HG02870 (cell line): ENCODE measurements around the gene PRKAA2.
"Not testable (repeated sequence)": the region's sequence is repeated elsewhere in the genome, so short reads cannot be mapped to it uniquely, and the experiment has no call there.

Source experiments
- ATAC-seq: cut with Tn5 transposase; IDR thresholded peaks from one replicate; pipeline ENCODE4 v1.9.1; 2021; ENCODE audit warnings: mild to moderate bottlenecking, moderate library complexity; ENCODE audit not compliant: unreplicated experiment

The PRKAA2 gene

DNA sequence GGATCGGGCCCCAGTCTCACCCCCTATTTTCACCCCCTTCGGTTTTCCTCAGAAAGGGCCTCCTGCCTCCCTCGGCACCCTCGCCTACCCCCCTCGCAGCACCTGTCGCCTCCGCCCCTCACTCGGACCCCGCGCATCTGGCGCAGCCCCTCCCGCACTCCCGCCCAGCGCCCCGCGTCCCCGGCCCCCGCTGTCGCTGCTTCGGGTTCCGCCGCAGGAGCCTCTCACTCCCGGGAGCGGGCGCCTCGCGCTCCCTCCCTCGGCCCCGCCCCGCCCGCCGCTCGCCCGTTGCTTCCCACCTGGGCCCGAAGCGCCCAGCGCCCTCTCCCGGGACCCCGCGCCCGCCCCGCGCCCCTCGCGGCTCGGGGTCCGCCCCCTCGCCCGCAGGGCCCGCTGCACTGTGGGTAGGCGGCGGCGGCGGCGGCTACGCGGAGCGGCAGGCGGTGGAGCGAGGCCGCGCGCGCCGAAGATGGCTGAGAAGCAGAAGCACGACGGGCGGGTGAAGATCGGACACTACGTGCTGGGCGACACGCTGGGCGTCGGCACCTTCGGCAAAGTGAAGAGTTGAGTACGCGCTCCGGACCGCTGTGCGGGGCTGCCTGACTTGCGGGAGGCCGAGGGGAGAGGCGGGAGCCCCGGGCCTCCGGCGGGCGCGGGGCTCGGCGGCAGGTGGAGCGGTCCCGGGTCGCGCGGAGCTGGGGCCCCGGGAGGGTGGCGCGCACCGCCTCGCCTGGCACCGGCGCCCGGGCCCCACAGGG, at the start of gene PRKAA2:
TSS of gene PRKAA2 (plus strand) at position 396 of the 758 bp plus-strand sequence. CDS start at position 470, 74 bp downstream.
- ATAC-seq = no peak

DNA sequence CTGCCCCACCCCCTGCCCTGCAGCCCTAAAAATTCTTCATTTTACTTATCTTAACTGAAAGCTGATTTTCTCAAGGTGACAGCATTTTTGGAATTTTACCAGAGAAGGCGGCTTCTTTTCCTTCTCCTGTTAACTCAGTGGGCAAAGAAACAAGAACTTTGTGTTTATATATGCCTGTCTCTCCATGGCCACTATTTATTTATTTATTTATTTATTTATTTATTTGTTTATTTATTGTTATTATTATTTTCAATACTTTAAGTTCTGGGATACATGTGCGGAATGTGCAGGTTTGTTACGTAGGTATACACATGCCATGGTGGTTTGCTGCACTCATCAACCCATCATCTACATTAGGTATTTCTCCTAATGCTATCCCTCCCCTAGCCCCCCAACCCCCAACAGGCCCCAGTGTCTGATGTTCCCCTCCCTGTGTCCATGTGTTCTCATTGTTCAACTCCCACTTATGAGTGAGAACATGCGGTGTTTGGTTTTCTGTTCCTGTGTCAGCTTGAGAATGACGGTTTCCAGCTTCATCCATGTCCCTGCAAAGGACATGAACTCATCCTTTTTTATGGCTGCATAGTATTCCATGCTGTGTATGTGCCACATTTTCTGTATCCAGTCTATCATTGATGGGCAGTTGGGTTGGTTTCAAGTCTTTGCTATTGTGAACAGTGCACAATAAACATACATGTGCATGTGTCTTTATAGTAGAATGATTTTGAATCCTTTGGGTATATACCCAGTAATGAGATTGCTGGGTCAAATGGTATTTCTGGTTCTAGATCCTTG, 49.5 kb upstream of the PRKAA2 start:
- not testable (repeated sequence) for ATAC-seq

DNA sequence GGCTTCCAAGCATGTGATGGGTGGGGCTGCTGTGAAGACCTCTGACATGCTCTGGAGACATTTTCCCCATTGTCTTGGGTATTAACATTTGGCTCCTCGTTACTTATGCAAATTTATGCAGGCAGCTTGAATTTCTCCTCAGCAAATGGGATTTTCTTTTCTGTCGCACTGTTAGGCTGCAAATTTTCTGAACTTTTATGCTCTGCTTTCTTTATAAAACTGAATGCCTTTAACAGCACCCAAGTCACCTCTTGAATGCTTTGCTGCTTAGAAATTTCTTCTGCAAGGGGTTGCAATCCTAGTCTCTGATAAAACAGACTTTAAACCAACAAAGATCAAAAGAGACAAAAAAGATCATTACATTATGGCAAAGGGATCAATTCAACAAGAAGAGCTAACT, 35.0 kb upstream of the PRKAA2 start:
- not testable (repeated sequence) for ATAC-seq

DNA sequence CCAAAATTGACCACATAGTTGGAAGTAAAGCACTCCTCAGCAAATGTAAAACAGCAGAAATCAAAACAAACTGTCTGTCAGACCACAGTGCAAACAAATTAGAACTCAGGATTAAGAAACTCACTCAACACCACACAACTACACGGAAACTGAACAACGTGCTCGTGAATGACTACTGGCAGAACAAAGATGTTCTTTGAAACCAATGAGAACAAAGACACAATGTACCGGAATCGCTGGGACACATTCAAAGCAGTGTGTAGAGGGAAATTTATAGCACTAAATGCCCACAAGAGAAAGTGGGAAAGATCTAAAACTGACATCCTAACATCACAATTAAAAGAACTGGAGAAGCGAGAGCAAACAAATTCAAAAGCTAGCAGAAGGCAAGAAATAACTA, 34.3 kb upstream of the PRKAA2 start:
- ATAC-seq = not testable (repeated sequence)

DNA sequence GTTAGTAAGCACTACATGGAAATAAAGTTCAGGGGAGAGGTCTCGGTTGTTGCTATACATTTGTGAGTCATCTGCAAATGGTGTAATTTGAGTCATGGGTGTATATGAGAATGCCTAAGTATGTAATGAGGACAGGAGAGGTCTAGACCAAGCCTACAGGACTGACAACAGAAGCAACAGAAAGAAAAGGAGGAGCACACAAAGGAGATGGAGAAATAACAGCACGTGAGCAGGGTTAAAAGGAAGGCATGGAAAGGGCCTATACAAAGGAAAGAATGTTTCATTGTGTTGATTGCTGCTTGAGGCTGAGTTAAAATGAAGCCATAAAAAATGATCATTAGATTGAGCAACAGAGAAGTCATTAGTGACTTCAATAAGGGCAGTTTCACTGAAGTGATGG, 28.0 kb upstream of the PRKAA2 start:
- no peak for ATAC-seq

DNA sequence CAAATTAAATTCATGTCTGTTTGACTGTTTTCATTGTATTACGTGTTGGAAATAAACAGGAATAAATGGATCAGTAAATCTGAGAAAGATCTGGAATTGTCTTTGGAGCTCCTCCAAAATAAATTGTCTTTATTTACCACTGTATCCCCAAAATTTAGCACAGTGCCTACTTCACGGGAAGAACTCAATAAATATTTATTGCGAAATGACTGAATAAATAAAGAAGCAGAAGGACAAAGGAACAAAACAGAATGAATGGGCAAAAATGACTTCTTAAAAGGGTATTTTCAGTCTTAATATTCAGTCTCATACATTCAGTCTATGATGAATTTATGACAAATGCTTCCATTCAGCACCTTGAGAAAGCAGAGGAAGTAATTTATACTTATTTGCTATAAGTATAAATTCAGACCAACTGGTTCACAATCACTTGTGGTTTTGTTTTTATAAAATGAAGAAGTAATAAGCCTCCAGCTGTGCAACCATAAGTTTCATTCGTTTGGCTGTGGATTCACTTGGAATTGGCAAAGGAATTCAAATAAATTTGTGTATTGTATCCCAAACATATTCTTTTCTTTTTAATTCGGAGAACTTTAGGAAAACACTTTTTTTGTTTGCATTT, 19.2 kb upstream of the PRKAA2 start:
- no peak for ATAC-seq

DNA sequence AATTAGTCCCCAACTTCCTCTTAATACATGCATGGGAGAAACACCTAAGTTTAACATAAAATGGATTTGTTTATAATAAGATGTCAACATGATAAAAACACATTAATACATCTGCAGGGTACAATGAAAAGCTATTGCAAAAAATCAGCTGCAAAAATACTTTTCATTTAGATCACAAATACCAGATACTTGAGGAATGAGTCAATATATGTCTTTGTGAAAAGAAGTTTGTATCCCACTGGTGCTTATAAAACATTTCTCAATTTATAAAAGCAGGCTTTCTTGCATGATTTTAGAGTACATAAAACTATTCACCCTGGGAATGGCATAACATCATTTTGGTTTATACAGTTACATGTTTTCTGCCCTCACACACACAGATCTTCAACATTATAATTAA, 18.6 kb upstream of the PRKAA2 start:
- ATAC-seq = no peak

DNA sequence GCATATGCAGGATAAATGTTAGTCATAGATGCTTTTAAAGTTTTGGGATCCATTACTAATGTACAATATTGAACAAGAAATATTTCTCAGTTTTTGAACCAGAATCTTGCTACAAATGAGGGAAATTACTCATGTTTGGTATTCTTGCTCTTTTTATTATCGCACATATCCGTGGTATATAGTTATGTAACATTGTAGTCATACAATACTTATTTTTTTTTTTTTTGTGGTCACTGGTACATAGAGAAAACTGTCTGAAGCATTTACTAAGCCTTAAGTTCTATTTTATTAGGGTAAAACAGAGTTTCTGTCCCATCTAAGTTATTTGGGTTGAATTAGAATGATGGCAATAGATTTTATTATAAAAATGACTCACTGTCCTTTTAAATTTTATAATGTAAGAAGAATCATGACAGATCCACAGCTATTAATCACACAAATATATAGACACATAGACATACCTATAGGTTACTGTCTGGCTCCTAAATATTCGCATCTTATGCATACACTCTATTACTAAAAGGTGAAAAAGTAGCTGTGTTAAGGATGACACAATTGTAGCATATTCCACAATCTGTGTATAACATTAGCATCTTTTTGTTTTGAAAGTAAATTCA, 18.0 kb upstream of the PRKAA2 start:
- no peak for ATAC-seq

DNA sequence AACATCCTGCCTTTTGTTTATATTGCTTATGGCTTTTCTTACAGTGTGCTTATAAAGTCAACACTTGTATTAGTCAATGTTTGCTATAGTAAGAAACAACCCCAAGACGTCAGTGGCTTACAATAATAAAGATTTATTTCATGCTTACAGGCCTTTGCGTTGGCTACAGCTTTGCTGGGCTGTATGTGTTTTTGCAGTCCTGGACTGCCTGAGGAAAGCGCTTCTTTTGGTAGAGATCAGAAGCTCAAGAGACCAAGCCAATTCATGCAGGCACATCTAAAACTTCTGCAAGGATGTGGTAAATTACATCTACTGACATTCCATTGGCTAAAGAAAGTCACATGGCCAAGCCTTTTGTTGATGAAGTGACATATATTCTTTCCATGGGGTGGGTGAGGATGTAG, 17.5 kb upstream of the PRKAA2 start:
- no peak for ATAC-seq

DNA sequence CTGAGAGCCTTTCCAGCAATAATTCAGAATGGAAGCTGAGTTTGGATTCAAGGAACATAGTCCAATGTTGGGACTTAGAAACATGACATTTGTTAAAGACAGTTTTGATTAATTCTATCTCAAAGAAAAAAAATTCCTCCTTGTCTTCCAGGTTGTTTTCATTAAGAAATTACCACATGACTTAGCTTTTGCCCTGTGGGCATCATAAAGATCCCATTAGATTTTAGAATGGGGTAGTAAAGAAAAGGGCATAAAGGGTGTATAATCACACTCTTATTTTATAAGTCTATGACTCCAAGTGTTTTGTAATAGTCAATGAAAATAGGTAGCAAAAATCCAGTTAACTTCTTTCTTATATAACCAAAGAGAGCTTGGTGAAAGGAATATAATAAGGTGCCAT, 14.3 kb upstream of the PRKAA2 start:
- no peak for ATAC-seq

DNA sequence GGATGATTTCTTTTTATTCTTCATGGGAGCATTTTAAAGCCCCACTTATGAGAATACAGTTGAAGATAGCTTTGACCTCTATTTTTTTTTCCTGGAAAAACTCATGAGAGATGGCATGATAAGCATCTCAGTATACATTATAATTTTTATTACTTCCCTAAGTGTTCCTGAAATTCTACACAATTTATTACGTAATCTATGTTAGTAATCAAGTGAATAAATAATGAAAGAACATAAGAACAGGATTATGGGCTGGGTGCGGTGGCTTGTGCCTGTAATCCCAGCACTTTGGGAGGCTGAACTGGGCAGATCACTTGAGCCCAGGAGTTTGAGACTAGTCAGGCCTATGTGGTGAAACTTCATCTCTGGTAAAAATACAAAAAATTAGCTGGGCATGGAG, 13.2 kb upstream of the PRKAA2 start:
- no peak for ATAC-seq

DNA sequence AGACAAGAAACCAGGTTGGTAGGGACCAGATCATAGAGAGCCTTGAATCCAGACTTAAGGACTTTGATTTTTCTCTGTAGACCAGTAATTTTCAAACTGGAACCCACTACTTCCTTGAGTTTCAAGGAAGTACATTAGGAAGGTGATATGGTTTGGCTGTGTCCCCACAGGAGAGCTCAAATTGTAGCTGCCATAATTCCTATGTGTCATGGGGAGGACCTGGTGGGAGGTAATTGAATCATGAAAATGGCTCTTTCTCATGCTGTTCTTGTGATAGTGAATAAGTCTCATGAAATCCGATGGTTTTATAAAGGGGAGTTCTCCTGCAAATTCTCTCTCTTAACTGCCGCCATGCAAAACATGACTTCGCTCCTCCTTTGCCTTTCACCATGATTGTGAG, 10.1 kb upstream of the PRKAA2 start:
- no peak for ATAC-seq

DNA sequence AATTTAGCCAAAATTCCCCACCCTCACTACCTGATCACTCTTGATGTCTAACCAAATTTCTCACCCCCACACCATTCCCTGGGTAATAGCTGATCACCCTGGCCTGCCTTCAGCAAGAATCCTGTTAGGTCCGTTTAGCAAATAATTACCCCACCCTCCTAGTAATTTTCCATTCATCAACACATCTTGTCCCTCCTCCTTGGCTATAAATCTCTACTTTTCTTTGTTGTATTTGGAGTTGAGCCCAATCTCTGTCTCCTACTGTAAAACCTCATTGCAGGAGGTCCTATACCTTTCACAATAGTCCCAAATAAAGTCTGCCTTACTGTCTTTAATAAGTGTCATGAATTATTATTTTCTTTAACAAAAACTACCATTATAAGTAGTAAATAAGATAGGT, 6.9 kb upstream of the PRKAA2 start:
- no peak for ATAC-seq

DNA sequence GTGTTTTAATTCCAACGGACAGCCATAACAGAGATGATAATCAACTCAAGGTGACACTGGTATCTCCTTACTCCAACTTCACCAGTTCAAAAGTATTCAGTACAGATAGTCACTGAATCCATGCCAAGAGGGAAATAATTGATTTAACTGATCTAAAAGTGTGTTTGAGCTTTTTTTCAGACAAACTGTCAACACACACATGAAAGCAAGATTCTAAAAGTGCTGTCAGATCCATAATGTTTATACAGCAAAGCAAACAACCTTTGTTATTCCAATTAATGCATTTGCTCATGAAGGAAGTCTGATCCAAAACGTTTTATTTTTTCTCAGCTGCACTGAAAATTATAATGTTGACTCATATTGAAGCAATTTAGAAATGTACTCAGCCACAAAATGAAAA, 5.9 kb upstream of the PRKAA2 start:
- ATAC-seq = no peak

DNA sequence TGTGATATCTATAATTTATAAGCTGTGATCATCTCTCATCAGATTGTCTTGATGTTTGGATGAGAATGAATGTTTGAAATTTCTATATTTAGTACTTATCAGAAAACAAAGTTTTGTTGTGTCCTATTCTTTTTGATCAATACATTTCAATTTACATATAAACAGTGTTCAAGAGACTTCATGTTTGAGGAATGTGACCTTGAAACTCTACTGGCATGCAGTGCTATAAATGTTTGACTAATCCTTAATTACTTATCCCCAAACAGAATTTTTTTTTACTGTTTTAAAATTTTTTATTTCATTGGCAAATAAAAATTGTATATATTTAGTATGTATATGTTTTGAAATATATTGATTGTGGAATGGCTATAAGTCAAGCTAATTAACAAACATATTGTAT, 1.5 kb upstream of the PRKAA2 start:
- no peak for ATAC-seq

DNA sequence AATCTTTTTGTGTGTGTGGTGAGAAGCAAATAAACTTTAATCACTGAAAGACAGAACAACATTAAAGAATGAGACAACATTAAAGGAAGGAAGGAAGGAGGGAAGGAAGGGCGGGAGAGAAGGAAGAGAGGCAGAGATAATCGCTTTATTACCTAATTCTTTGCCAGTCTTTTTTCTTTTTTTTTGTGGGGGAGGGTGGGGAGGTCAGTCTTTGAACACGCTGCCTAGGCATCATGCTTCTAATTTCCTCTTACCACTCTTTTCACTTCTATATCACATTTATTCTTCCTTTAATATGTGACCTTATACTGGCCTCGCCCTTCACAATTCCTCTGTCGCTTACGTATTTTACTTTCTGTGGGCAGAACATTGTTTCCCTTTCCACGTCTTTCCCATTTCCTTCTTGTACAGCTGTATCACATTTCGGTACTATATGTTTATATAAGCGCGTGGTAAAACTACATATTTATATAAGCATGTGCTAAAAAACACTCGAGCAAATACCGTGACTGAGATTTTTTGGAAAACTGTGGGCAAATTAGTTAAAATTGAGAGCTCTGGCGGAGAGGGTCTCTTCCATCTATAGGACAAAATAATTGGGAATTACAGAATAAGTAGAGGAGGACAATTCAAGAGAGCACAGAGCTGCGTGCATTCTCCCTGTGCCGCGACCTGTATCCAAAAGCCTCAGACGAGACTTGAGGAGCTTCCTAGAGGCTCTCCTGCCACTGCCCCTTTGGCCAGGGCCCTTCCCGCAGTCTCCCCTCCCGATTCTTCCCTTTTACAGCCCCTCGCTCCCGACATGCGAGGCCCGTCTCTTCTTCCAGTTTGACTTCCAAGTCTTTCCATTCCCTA, 823 bp upstream of the PRKAA2 start:
- no peak for ATAC-seq

DNA sequence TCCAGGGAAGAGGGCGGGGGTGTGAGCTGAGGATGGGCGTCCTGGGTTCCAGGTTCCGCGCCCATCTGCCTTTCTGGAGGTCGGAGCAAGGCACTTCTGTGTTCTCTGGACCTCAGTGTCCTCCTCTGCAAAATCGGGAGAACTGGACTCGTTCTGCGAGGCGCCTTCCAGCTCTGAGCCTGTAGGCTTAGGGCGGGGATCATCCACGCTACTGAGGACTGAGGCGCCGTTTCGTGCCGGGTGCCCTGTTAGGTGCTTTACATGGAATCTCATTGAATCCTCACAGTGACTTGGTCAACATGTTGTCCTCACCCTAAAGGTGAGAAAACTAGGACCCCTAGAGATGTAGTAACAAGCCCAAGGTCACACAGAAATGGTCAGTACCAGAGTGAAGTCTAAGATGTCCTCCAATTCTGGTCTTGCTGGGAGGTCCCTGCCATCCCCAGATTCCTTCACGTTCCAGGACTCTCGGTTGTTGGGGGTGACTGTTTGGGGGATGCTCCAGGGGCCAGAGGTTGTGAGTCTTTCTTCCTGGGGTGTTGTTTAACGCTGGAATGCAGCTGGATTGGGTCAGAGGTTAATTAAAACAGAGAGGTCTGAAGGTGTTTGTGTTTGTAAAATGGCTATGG, 677 bp downstream of the PRKAA2 start:
- no peak for ATAC-seq

DNA sequence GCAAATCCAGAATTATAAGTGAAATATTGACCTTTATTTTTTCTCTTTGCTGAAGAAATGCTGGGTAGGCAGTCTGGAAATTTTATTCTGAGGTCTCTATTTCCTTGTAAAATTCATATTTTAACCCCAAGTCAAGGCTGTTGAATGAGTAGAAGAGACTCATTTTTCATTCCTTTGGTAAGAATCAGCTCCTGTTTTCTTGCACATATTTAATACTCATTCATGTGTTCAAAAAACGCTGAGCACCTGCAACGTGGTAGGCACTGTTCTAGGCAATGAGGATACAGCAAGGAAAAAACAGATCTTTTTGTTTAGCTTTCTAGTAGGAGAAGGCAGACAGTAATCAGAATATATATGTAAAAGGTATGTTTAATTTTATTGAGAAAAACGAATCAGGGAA, 1.5 kb downstream of the PRKAA2 start:
- ATAC-seq = no peak

DNA sequence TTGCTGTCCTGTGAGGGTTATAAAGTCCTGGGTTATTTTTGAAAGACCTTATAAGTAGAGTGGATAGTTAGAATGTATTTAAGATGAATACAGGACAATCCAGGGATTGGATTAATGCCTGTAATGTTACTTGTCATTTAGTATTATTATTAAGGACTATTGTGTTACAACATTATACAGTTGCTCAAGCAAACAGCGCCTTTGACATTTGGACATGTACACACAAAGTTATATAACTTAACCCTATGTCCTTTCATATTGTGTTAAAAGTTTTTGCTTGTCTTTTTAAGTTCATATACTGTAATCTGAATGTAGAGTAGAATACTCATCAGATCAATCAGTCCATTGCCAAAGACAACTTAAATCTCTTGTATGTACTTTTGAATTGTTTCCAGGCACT, 2.0 kb downstream of the PRKAA2 start:
- no peak for ATAC-seq

DNA sequence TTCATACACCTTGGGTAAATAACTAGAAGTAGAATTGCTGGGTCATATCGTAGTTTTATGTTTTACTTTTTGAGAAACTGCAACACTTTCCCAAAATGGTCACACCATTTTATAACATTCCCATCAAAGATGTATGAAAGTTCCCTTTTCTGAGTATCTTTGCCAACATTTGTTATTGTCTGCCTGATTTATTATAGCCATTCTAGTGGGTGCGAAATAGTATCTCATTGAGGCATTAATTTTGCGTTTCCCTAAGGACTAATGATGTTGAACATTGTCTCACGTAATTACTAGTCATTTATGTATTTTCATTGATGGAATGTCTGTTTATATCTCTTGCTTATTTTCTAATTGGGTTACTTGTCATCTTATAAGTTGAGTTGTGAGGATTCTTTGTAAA, 3.4 kb downstream of the PRKAA2 start:
- no peak for ATAC-seq
